Fibroblast of gingiva (primary cell): ENCODE measurements around the gene ALDH1A3.
"Not testable (repeated sequence)": the region's sequence is repeated elsewhere in the genome, so short reads cannot be mapped to it uniquely, and the experiment has no call there.

Source experiments
- DNase-seq: peaks from one replicate; pipeline ENCODE4 v3.0.0-alpha.2; 2011; ENCODE audit warnings: low read depth

The ALDH1A3 gene

GRCh38 chr15:100879464-100880138, at the start of gene ALDH1A3:
ALDH1A3 (plus strand) TSS chr15:100879831; CDS start chr15:100879908, 77 bp downstream.
- DNase-seq, result peak; percentile 42

- no peak for DNase-seq
Observed at GRCh38 chr15:100831467-100831866, 48.2 kb upstream of the ALDH1A3 start.

GRCh38 chr15:100832149-100832942, 47.3 kb upstream of the ALDH1A3 start:
- no peak for DNase-seq

GRCh38 chr15:100833417-100834389, 45.9 kb upstream of the ALDH1A3 start:
- DNase-seq, result no peak

GRCh38 chr15:100834731-100835130, 44.9 kb upstream of the ALDH1A3 start:
- DNase-seq, result no peak

- no peak for DNase-seq
Observed at GRCh38 chr15:100835636-100836035, 44.0 kb upstream of the ALDH1A3 start.

GRCh38 chr15:100836501-100836900, 43.1 kb upstream of the ALDH1A3 start:
- DNase-seq, result peak; percentile 87

GRCh38 chr15:100841426-100841825, 38.2 kb upstream of the ALDH1A3 start:
- no peak for DNase-seq

- DNase-seq, result peak; percentile 81
Observed at GRCh38 chr15:100842756-100843730, 36.6 kb upstream of the ALDH1A3 start.

- no peak for DNase-seq
Observed at GRCh38 chr15:100844167-100844566, 35.5 kb upstream of the ALDH1A3 start.

- no peak for DNase-seq
Observed at GRCh38 chr15:100844778-100845177, 34.9 kb upstream of the ALDH1A3 start.

GRCh38 chr15:100847194-100847593, 32.4 kb upstream of the ALDH1A3 start:
- no peak for DNase-seq

- DNase-seq, result peak; percentile 40
Observed at GRCh38 chr15:100849021-100849854, 30.4 kb upstream of the ALDH1A3 start.

GRCh38 chr15:100849855-100850218, 29.8 kb upstream of the ALDH1A3 start:
- DNase-seq, result no peak

GRCh38 chr15:100851428-100852015, 28.1 kb upstream of the ALDH1A3 start:
- not testable (repeated sequence) for DNase-seq

- no peak for DNase-seq
Observed at GRCh38 chr15:100852630-100853029, 27.0 kb upstream of the ALDH1A3 start.

- no peak for DNase-seq
Observed at GRCh38 chr15:100853676-100854440, 25.8 kb upstream of the ALDH1A3 start.

- DNase-seq, result no peak
Observed at GRCh38 chr15:100856867-100857266, 22.8 kb upstream of the ALDH1A3 start.

GRCh38 chr15:100858294-100858693, 21.3 kb upstream of the ALDH1A3 start:
- DNase-seq, result no peak
